SU-DHL-6 (cell line): ENCODE data around the gene CIBAR2.

ENCODE experiments used
- CTCF ChIP-seq: fragments of 200-600 bp; sonication (generic); IDR thresholded peaks from one replicate; pipeline ENCODE4 v1.5.1; 2017; ENCODE audit warnings: antibody characterized with exemption, mild to moderate bottlenecking, low read length, moderate library complexity; ENCODE audit not compliant: insufficient read depth, poor library complexity, severe bottlenecking
- EZH2phosphoT487 ChIP-seq: fragments of 200-600 bp; sonication (generic), shearing (Covaris generic); conservative IDR thresholded peaks from 2 replicates; pipeline ENCODE4 v1.6.1; 2018; ENCODE audit warnings: mild to moderate bottlenecking, antibody characterized with exemption, low read length, moderate library complexity, mixed read lengths

DNA sequence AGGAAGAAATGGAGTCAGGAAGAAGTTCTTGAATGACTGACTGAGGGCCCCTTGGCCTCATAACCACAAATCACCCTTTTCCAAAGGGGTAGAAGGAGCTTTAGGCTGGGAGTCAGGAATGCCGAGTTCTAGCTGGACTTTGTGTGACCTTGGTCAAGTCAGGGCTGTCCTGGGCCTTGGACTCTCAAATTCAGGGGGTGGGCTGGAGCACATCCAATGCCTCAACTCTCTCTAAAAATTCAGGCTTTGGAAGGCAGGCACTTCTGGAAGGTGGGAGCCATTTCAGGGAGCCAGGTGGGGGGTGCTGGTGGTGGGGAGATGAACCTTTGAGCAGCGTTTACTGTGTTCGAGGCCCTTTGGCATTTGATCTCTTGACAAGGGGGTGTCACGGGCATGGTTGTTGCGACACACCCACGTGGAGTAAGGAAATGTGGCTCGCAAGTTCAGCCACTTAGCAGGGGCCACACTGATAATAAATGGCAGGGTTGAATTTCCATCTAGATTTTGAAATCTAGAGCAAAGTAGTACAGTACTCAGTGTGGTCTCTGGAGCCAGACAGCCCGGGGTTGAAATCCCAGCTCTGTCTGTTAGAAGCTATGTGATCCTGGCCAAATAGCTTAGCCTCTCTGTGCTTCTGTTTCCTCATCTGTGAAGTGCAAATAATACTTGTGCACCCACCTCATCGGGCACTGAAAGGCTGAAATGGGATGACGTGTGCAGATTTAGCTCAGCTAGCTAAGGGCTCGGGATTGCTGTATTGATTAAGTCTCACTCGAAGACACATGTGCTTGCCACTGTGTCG, 47.1 kb upstream of the CIBAR2 start:
- TF ChIP-seq CTCF (no peak), EZH2phosphoT487 (no peak)
